Activated CD4-positive, CD25-positive, alpha-beta regulatory T cell treated with anti-CD3 and anti-CD28 coated beads, Interleukin-2, amount 50 U/mL, for 72 hours (primary cell): ENCODE data around the gene DOCK4.

Experiments used
- DNase-seq: peaks from one replicate; pipeline ENCODE4 v3.0.0; 2021

DOCK4 gene

GRCh38 chr7:111835066-111835465 is 371.1 kb downstream of the DOCK4 start:
- no peak for DNase-seq

- no peak for DNase-seq
These were observed 371.8 kb downstream of the DOCK4 start for GRCh38 chr7:111834367-111834766.

- DNase-seq: no peak
These were observed 372.7 kb downstream of the DOCK4 start for GRCh38 chr7:111833466-111833865.

- no peak for DNase-seq
These were observed 374.0 kb downstream of the DOCK4 start for GRCh38 chr7:111832174-111832573.

GRCh38 chr7:111829221-111829620 is 377.0 kb downstream of the DOCK4 start:
- DNase-seq: no peak

- no peak for DNase-seq
These were observed 378.2 kb downstream of the DOCK4 start for GRCh38 chr7:111827863-111828504.

GRCh38 chr7:111825046-111825445 is 381.2 kb downstream of the DOCK4 start:
- no peak for DNase-seq

- no peak for DNase-seq
These were observed 382.4 kb downstream of the DOCK4 start for GRCh38 chr7:111823826-111824225.

- DNase-seq: no peak
These were observed 385.2 kb downstream of the DOCK4 start for GRCh38 chr7:111821046-111821445.

GRCh38 chr7:111820621-111821020 is 385.6 kb downstream of the DOCK4 start:
- no peak for DNase-seq

GRCh38 chr7:111820121-111820520 is 386.1 kb downstream of the DOCK4 start:
- DNase-seq: no peak

- DNase-seq: no peak
These were observed 390.8 kb downstream of the DOCK4 start for GRCh38 chr7:111815354-111815753.

- no peak for DNase-seq
These were observed 392.9 kb downstream of the DOCK4 start for GRCh38 chr7:111813306-111813705.

- DNase-seq: no peak
These were observed 400.0 kb downstream of the DOCK4 start for GRCh38 chr7:111806232-111806631.

- no peak for DNase-seq
These were observed 403.0 kb downstream of the DOCK4 start for GRCh38 chr7:111803015-111803758.

GRCh38 chr7:111802194-111802772 is 403.9 kb downstream of the DOCK4 start:
- DNase-seq: no peak

GRCh38 chr7:111801277-111801676 is 404.9 kb downstream of the DOCK4 start:
- no peak for DNase-seq

GRCh38 chr7:111796671-111797070 is 409.5 kb downstream of the DOCK4 start:
- DNase-seq: no peak

- no peak for DNase-seq
These were observed 416.3 kb downstream of the DOCK4 start for GRCh38 chr7:111789870-111790269.

- DNase-seq: no peak
These were observed 417.2 kb downstream of the DOCK4 start for GRCh38 chr7:111789048-111789320.

- DNase-seq: no peak
These were observed 417.7 kb downstream of the DOCK4 start for GRCh38 chr7:111788286-111789047.

GRCh38 chr7:111787741-111788140 is 418.5 kb downstream of the DOCK4 start:
- DNase-seq: no peak

GRCh38 chr7:111787099-111787498 is 419.1 kb downstream of the DOCK4 start:
- no peak for DNase-seq

GRCh38 chr7:111785076-111785475 is 421.1 kb downstream of the DOCK4 start:
- DNase-seq: no peak
